Uterus (tissue), 2 donors: ENCODE data around the gene PARD3.

ENCODE experiments used
- POLR2A ChIP-seq, 2 donors: fragments of 450-650 bp; IDR thresholded peaks; one replicate each; pipeline ENCODE4 v1.6.1; 2016; ENCODE audit warnings: antibody characterized with exemption in 2 of 2, mild to moderate bottlenecking in 1 of 2, moderate library complexity in 1 of 2
- TF ChIP-seq, protein P1 (sequence below), 4 experiments: fragments of 200-600 bp in 2 of 4; fragments of 450-650 bp in 2 of 4; sonication (generic) in 2 of 4; IDR thresholded peaks; one replicate each; pipeline ENCODE4 v1.5.1; 2016 to 2019; ENCODE audit warnings: antibody characterized with exemption in 4 of 4, mild to moderate bottlenecking in 2 of 4, moderate library complexity in 1 of 4

GRCh38 chr10:34719328-34719727, 95.8 kb downstream of the PARD3 start:
- TF ChIP-seq, protein P1, sequence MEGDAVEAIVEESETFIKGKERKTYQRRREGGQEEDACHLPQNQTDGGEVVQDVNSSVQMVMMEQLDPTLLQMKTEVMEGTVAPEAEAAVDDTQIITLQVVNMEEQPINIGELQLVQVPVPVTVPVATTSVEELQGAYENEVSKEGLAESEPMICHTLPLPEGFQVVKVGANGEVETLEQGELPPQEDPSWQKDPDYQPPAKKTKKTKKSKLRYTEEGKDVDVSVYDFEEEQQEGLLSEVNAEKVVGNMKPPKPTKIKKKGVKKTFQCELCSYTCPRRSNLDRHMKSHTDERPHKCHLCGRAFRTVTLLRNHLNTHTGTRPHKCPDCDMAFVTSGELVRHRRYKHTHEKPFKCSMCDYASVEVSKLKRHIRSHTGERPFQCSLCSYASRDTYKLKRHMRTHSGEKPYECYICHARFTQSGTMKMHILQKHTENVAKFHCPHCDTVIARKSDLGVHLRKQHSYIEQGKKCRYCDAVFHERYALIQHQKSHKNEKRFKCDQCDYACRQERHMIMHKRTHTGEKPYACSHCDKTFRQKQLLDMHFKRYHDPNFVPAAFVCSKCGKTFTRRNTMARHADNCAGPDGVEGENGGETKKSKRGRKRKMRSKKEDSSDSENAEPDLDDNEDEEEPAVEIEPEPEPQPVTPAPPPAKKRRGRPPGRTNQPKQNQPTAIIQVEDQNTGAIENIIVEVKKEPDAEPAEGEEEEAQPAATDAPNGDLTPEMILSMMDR (IDR thresholded peaks at IDR 0.05) = no peak
- TF ChIP-seq POLR2A (IDR thresholded peaks at IDR 0.05) = no peak
